Motor neuron (in vitro differentiated cells): ENCODE measurements around the gene TF. TPM values are rescaled to one million over a fixed set of nuclear protein-coding genes. Genes with fewer than 3 reads are reported as not detected.
A peak's percentile ranks its signal among the peaks of the same experiment; 100 is the strongest.

Experiments
- ATAC-seq, 8 experiments: fragments of 200-7000 bp; cut with Tn5 transposase; replicated peaks in 6 of 8; 2 replicates each; pipeline ENCODE4 v1.8.0; 2021; ENCODE audit warnings: mild to moderate bottlenecking in 8 of 8, moderate library complexity in 8 of 8
- H3K27ac ChIP-seq, 2 donors: fragments of 250-450 bp; sonication (Bioruptor Pico); 2 replicates each; pipeline ENCODE4 v1.9.0; 2021; ENCODE audit warnings: antibody characterized with exemption in 2 of 2, mild to moderate bottlenecking in 2 of 2, moderate library complexity in 1 of 2
- H3K4me1 ChIP-seq, 2 donors: fragments of 250-450 bp; sonication (Bioruptor Pico); replicated peaks in 1 of 2; 2 replicates each; pipeline ENCODE4 v1.6.1; 2021; ENCODE audit warnings: antibody characterized with exemption in 2 of 2, mild to moderate bottlenecking in 2 of 2, moderate library complexity in 1 of 2
- H3K4me3 ChIP-seq, 5 donors: fragments of 250-450 bp; sonication (Bioruptor Pico); 2 replicates each; pipeline ENCODE4 v1.9.0; 2021; ENCODE audit warnings: antibody characterized with exemption in 5 of 5, mild to moderate bottlenecking in 5 of 5, moderate library complexity in 4 of 5
- WGBS, 10 experiments: fragments of 450-650 bp; shearing (Covaris generic); methylation state at CpG; one replicate each; pipeline ENCODE4 v1.0.0; 2022; 5-methylcytosine and 5-hydroxymethylcytosine counted together
- in situ Hi-C, 9 experiments: fragments of 400-800 bp; cut with MboI; loops; one replicate each; pipeline ENCODE4 v1.15.0; 2021; ENCODE audit warnings: low sequenced_read_pairs in 9 of 9, low pct_unique_long_range_greater_than_20kb in 2 of 9; ENCODE audit not compliant: unreplicated experiment in 9 of 9
- total RNA-seq, 8 experiments: library from RNA; unstranded; fragments of 300-600 nt; gene quantifications; 2 replicates each; pipeline versions ENCODE4 v1.2.3 to v1.2.4, GENCODE V29; 2022

Gene TF
- total RNA-seq, 8 experiments from 2014 or later, result 0.58 to 56.3 (median 2.0) TPM

- in situ Hi-C loops, result loop anchor here in 2 of 9 experiments (25.0 kb wide), 1 partner anchor 99 kb away; no protein-coding TSS in a partner anchor
- no peak overlapping the region for H3K4me3 ChIP-seq
- 17 to 100% (median 100%) methylated on average over 1 of the region's 1 CpG; no CpG with 5 or more reads in 5 of the 10 experiments for WGBS, 10 experiments
- no peaks in the 10 kb centered on the region for H3K4me1 ChIP-seq
- no peak for ATAC-seq
- no peak overlapping the region for H3K27ac ChIP-seq
These were observed 66.7 kb downstream of the TF start for GRCh38 chr3:133812872-133813271.

GRCh38 chr3:133815386-133815785 is 69.2 kb downstream of the TF start:
- in situ Hi-C loops, result loop anchor here in 2 of 9 experiments (25.0 kb wide), 1 partner anchor 97 kb away; no protein-coding TSS in a partner anchor
- Histone ChIP-seq H3K27ac (no peak overlapping the region), H3K4me3 (no peak overlapping the region), H3K4me1 (no peaks in the 10 kb centered on the region)
- WGBS, 10 experiments, result 40 to 100% (median 80%) methylated on average over 1 to 2 of the region's 2 CpGs; no CpG with 5 or more reads in 3 of the 10 experiments
- ATAC-seq, result no peak

- no peak overlapping the region for H3K27ac ChIP-seq
- H3K4me1 ChIP-seq, result no peaks in the 10 kb centered on the region
- 87 to 100% (median 96%) methylated on average over 1 to 4 of the region's 4 CpGs; no CpG with 5 or more reads in 4 of the 10 experiments for WGBS, 10 experiments
- ATAC-seq, result no peak
- in situ Hi-C loops, result loop anchor here in 3 of 9 experiments (5.0 to 25.0 kb wide), 2 partner anchors 92 to 107 kb away; no protein-coding TSS in a partner anchor
- H3K4me3 ChIP-seq, result no peak overlapping the region
These were observed 73.9 kb downstream of the TF start for GRCh38 chr3:133820129-133820528.

- ATAC-seq, result no peak
- H3K4me3 ChIP-seq, result no peak overlapping the region
- no peak overlapping the region for H3K27ac ChIP-seq
- no peaks in the 10 kb centered on the region for H3K4me1 ChIP-seq
- 69 to 86% (median 83%) methylated on average over 1 to 3 of the region's 3 CpGs; no CpG with 5 or more reads in 5 of the 10 experiments for WGBS, 10 experiments
- in situ Hi-C loops, result loop anchor here in 3 of 9 experiments (5.0 to 25.0 kb wide), 2 partner anchors 91 to 106 kb away; no protein-coding TSS in a partner anchor
These were observed 74.9 kb downstream of the TF start for GRCh38 chr3:133820889-133821675.

- in situ Hi-C loops, result loop anchor here in 3 of 9 experiments (5.0 to 25.0 kb wide), 2 partner anchors 90 to 105 kb away; no protein-coding TSS in a partner anchor
These were observed 75.8 kb downstream of the TF start for GRCh38 chr3:133821767-133822638.

GRCh38 chr3:133824961-133825485 is 78.8 kb downstream of the TF start:
- 73 to 100% (median 100%) methylated on average over 1 to 7 of the region's 8 CpGs; no CpG with 5 or more reads in 4 of the 10 experiments for WGBS, 10 experiments
- no peak for ATAC-seq
- Histone ChIP-seq H3K4me1 (no peaks in the 10 kb centered on the region), H3K27ac (no peak overlapping the region), H3K4me3 (no peak overlapping the region)
- in situ Hi-C loops, result loop anchor here in 3 of 9 experiments (5.0 to 25.0 kb wide), 2 partner anchors 87 to 102 kb away; no protein-coding TSS in a partner anchor

More at GRCh38 chr3:133821767-133822638, 75.8 kb downstream of the TF start:
- 39 to 100% (median 77%) methylated on average over 1 to 3 of the region's 8 CpGs; no CpG with 5 or more reads in 3 of the 10 experiments for WGBS, 10 experiments
- Histone ChIP-seq H3K4me3 (no peak overlapping the region), H3K4me1 (no peaks in the 10 kb centered on the region), H3K27ac (no peak overlapping the region)
- peak in 3 of 8 experiments; percentile 5 to 71 (median 63) for ATAC-seq

GRCh38 chr3:133825969-133826727 is 80.0 kb downstream of the TF start:
- no peak for ATAC-seq
- H3K27ac ChIP-seq, result no peak overlapping the region
- in situ Hi-C loops, result no loop called here
- 62 to 100% (median 94%) methylated on average over 1 to 7 of the region's 12 CpGs; no CpG with 5 or more reads in 1 of the 10 experiments for WGBS, 10 experiments
- H3K4me3 ChIP-seq, result no peak overlapping the region
- no peaks in the 10 kb centered on the region for H3K4me1 ChIP-seq

- WGBS, 10 experiments, result 0 to 38% (median 29%) methylated on average over 1 of the region's 1 CpG; no CpG with 5 or more reads in 7 of the 10 experiments
- Histone ChIP-seq H3K4me3 (no peak overlapping the region), H3K4me1 (no peaks in the 10 kb centered on the region), H3K27ac (no peak overlapping the region)
- ATAC-seq, result peak in 1 of 8 experiments; percentile 51
- in situ Hi-C loops, result no loop called here
These were observed 80.9 kb downstream of the TF start for GRCh38 chr3:133827136-133827535.

GRCh38 chr3:133827684-133828083 is 81.5 kb downstream of the TF start:
- no peak overlapping the region for H3K27ac ChIP-seq
- H3K4me1 ChIP-seq, result no peaks in the 10 kb centered on the region
- WGBS, 10 experiments, result 93 to 100% (median 100%) methylated on average over 2 to 3 of the region's 4 CpGs; no CpG with 5 or more reads in 7 of the 10 experiments
- ATAC-seq, result no peak
- in situ Hi-C loops, result no loop called here
- H3K4me3 ChIP-seq, result no peak overlapping the region

GRCh38 chr3:133828576-133829309 is 82.5 kb downstream of the TF start:
- no peak overlapping the region for H3K27ac ChIP-seq
- H3K4me1 ChIP-seq, result no peaks in the 10 kb centered on the region
- no peak overlapping the region for H3K4me3 ChIP-seq
- 80 to 100% (median 82%) methylated on average over 1 to 5 of the region's 12 CpGs; no CpG with 5 or more reads in 6 of the 10 experiments for WGBS, 10 experiments
- peak in 5 of 8 experiments; percentile 6 to 52 (median 24) for ATAC-seq
- in situ Hi-C loops, result no loop called here

- ATAC-seq, result no peak
- H3K4me1 ChIP-seq, result no peaks in the 10 kb centered on the region
- H3K27ac ChIP-seq, result no peak overlapping the region
- H3K4me3 ChIP-seq, result no peak overlapping the region
- WGBS, 10 experiments, result 35 to 90% (median 40%) methylated on average over 1 to 3 of the region's 3 CpGs; no CpG with 5 or more reads in 7 of the 10 experiments
- in situ Hi-C loops, result no loop called here
These were observed 83.1 kb downstream of the TF start for GRCh38 chr3:133829310-133829707.
